WTC11 (cell line): ENCODE data around the gene STK33.

Source experiments
- ARID4B ChIP-seq: sonication (generic); formaldehyde crosslinking; IDR thresholded peaks from 2 replicates; pipeline ENCODE4 v1.8.0; 2023; ENCODE audit warnings: missing genetic modification reagents, mild to moderate bottlenecking, borderline replicate concordance
- CREB1 ChIP-seq: sonication (generic); formaldehyde crosslinking; IDR thresholded peaks from 2 replicates; pipeline ENCODE4 v1.8.0; 2023; ENCODE audit warnings: mild to moderate bottlenecking, missing genetic modification reagents
- CTCF ChIP-seq: fragments of 200-600 bp; IDR thresholded peaks from 2 replicates; pipeline ENCODE4 v1.8.0; 2022; ENCODE audit warnings: antibody characterized with exemption
- TP53 ChIP-seq: sonication (generic); formaldehyde crosslinking; IDR thresholded peaks from 2 replicates; pipeline ENCODE4 v1.8.1; 2023; ENCODE audit warnings: mild to moderate bottlenecking, missing genetic modification reagents
- ZNF416 ChIP-seq: fragments of 250-450 bp; sonication (Bioruptor Pico); IDR thresholded peaks from 2 replicates; pipeline ENCODE4 v1.9.0; 2021; ENCODE audit warnings: mild to moderate bottlenecking, inconsistent platforms
- TF ChIP-seq, protein P1 (sequence below): sonication (generic); formaldehyde crosslinking; IDR thresholded peaks from 2 replicates; pipeline ENCODE4 v1.8.1; 2022; ENCODE audit warnings: mild to moderate bottlenecking, moderate library complexity, missing genetic modification reagents

DNA sequence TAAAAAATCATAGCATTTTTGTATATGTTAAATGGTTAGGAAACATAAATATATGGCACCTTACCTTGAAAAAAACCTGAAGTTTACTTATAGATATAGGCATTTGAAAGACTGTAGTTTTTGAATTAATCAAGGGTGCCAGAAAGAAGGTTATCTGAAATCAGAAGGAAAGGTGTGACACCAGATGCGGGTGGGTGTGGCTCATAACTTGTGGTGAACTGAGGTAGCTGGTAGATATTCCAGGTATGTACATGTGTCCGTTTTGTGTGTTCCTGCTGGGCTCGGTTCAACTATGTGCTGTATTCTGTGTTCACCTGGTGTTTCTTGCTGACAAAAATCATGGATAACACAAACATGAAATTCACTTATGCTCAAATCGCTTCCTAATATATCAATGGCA is 35.6 kb downstream of the STK33 start:
- no peak for TF ChIP-seq CTCF
- TF ChIP-seq TP53, result no peak
- no peak for TF ChIP-seq ZNF416 (CRISPR knock-in tag)
- no peak for TF ChIP-seq ARID4B (CRISPR knock-in tag)
- TF ChIP-seq, protein P1, sequence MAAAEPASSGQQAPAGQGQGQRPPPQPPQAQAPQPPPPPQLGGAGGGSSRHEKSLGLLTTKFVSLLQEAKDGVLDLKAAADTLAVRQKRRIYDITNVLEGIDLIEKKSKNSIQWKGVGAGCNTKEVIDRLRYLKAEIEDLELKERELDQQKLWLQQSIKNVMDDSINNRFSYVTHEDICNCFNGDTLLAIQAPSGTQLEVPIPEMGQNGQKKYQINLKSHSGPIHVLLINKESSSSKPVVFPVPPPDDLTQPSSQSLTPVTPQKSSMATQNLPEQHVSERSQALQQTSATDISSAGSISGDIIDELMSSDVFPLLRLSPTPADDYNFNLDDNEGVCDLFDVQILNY (CRISPR knock-in tag), result no peak
- no peak for TF ChIP-seq CREB1 (CRISPR knock-in tag)
